Trophoblast cell (in vitro differentiated cells and primary cell): ENCODE results near the gene KTN1.

Experiments used
- DNase-seq, 2 donors: peaks; one replicate each; pipeline ENCODE4 v3.0.0-alpha.2; 2016
- H2AFZ ChIP-seq: 2 replicates; pipeline ENCODE4 v1.6.1; 2013; ENCODE audit warnings: low read length, moderate library complexity, mild to moderate bottlenecking; ENCODE audit not compliant: insufficient read depth, poor library complexity
- H2AK5ac ChIP-seq: 2 replicates; pipeline ENCODE4 v1.6.1; 2013; ENCODE audit warnings: mild to moderate bottlenecking, low read length
- H2BK120ac ChIP-seq: 2 replicates; pipeline ENCODE4 v1.6.1; 2013; ENCODE audit warnings: low read length, mild to moderate bottlenecking, moderate library complexity; ENCODE audit not compliant: insufficient read depth, poor library complexity
- H2BK12ac ChIP-seq: 2 replicates; pipeline ENCODE4 v1.6.1; 2013; ENCODE audit warnings: mild to moderate bottlenecking, low read length, moderate library complexity
- H2BK5ac ChIP-seq: 2 replicates; pipeline ENCODE4 v1.6.1; 2013; ENCODE audit warnings: low read length, low read depth, moderate library complexity, mild to moderate bottlenecking; ENCODE audit not compliant: poor library complexity
- H3K14ac ChIP-seq: 2 replicates; pipeline ENCODE4 v1.6.1; 2013; ENCODE audit warnings: mild to moderate bottlenecking, low read length
- H3K18ac ChIP-seq: 2 replicates; pipeline ENCODE4 v1.6.1; 2013; ENCODE audit warnings: mild to moderate bottlenecking, low read length
- H3K23ac ChIP-seq: 2 replicates; pipeline ENCODE4 v1.6.1; 2013; ENCODE audit warnings: low read length
- H3K27ac ChIP-seq: 2 replicates; pipeline ENCODE4 v1.5.1; 2013; ENCODE audit warnings: low read depth, mild to moderate bottlenecking, inconsistent platforms, low read length, moderate library complexity
- H3K27me3 ChIP-seq: 2 replicates; pipeline ENCODE4 v1.6.1; 2013; ENCODE audit warnings: inconsistent platforms, mild to moderate bottlenecking, low read length, moderate library complexity; ENCODE audit not compliant: insufficient read depth
- H3K36me3 ChIP-seq, 2 experiments: 1 replicate in 1 of 2; 2 replicates in 1 of 2; pipeline ENCODE4 v1.6.1; 2013; ENCODE audit warnings: low read length in 2 of 2, mild to moderate bottlenecking in 2 of 2, moderate library complexity in 1 of 2; ENCODE audit not compliant: insufficient read depth in 2 of 2, control insufficient read depth in 1 of 2
- H3K4ac ChIP-seq: 2 replicates; pipeline ENCODE4 v1.6.1; 2013; ENCODE audit warnings: low read depth, mild to moderate bottlenecking, low read length, moderate library complexity
- H3K4me1 ChIP-seq, 2 experiments: 1 replicate in 1 of 2; 2 replicates in 1 of 2; pipeline ENCODE4 v1.6.1; 2013; ENCODE audit warnings: low read length in 2 of 2, mild to moderate bottlenecking in 2 of 2, moderate library complexity in 1 of 2; ENCODE audit not compliant: insufficient read depth in 2 of 2, control insufficient read depth in 1 of 2
- H3K4me2 ChIP-seq: 2 replicates; pipeline ENCODE4 v1.6.1; 2013; ENCODE audit warnings: inconsistent platforms, mild to moderate bottlenecking, low read length, moderate library complexity
- H3K4me3 ChIP-seq: 2 replicates; pipeline ENCODE4 v1.5.1; 2013; ENCODE audit warnings: mild to moderate bottlenecking, low read depth, low read length, inconsistent platforms
- H3K79me1 ChIP-seq: one replicate; pipeline ENCODE4 v1.6.1; 2013; ENCODE audit warnings: low read length
- H3K79me2 ChIP-seq: 2 replicates; pipeline ENCODE4 v1.6.1; 2013; ENCODE audit warnings: low read length, mild to moderate bottlenecking; ENCODE audit not compliant: control insufficient read depth, insufficient read depth, poor library complexity
- H3K9ac ChIP-seq: 2 replicates; pipeline ENCODE4 v1.6.1; 2013; ENCODE audit warnings: mild to moderate bottlenecking, low read length
- H3K9me3 ChIP-seq: 2 replicates; pipeline ENCODE4 v1.6.1; 2013; ENCODE audit warnings: low read depth, mild to moderate bottlenecking, control low read depth, inconsistent platforms, low read length; ENCODE audit not compliant: insufficient read depth
- H4K12ac ChIP-seq: 2 replicates; pipeline ENCODE4 v1.6.1; 2013; ENCODE audit warnings: low read depth, mild to moderate bottlenecking, low read length, moderate library complexity
- H4K8ac ChIP-seq: 2 replicates; pipeline ENCODE4 v1.6.1; 2013; ENCODE audit warnings: low read depth, mild to moderate bottlenecking, low read length, moderate library complexity
- H4K91ac ChIP-seq: one replicate; pipeline ENCODE4 v1.6.1; 2013; ENCODE audit warnings: low read depth, mild to moderate bottlenecking, low read length, moderate library complexity
- WGBS: extraction: QIAGEN DNeasy Blood & Tissue Kit; methylation state at CpG from one replicate; pipeline ENCODE4 v1.1.7; 2013; ENCODE audit warnings: missing lambda C conversion rate; ENCODE audit not compliant: insufficient read length, insufficient coverage; ENCODE audit errors: extremely low coverage; 5-methylcytosine and 5-hydroxymethylcytosine counted together

Gene KTN1

DNA sequence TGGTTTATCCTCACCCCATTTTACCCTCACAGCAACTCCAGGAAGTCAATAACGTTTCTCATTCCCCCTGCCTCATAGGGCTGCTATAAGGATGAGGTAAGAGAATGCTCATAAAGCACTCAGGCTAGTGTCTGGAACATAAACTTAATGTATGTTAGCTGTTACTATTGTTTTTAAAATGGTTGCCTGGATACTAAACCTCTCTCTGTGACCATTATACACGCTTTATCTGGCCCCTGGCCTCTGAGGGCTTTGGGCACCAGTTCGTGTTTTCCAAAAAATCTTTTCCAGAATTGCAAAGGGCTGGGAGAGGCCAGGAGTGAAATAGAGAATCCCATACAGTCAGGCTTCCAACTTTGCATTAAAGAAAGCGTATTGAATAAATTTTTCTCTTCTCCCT, 113.9 kb downstream of the KTN1 start:
- Histone ChIP-seq H2AK5ac (no peak overlapping the region), H3K23ac (no peak overlapping the region), H3K79me1 (peaks cover 2% of the 10 kb centered on the region), H2BK120ac (no peak overlapping the region), H3K4me1 (peaks cover 0 to 3% of the 10 kb centered on the region in 2 experiments), H3K14ac (no peak overlapping the region), H2BK5ac (no peak overlapping the region), H4K12ac (no peak overlapping the region), H3K4me3 (no peak overlapping the region), H3K36me3 (no peaks in the 10 kb centered on the region), H4K8ac (no peak overlapping the region), H2BK12ac (no peak overlapping the region), H2AFZ (no peak overlapping the region), H3K27me3 (no peaks in the 10 kb centered on the region), H3K9ac (no peak overlapping the region), H3K4ac (no peak overlapping the region), H4K91ac (no peak overlapping the region), H3K18ac (no peak overlapping the region), H3K9me3 (no peaks in the 10 kb centered on the region), H3K79me2 (no peaks in the 10 kb centered on the region), H3K4me2 (no peak overlapping the region), H3K27ac (no peak overlapping the region)
- no peak for DNase-seq
- WGBS: no CpG with 5 or more reads among the region's 4 CpGs

- Histone ChIP-seq H3K9ac (no peak overlapping the region), H3K18ac (no peak overlapping the region), H3K27ac (no peak overlapping the region), H3K4me2 (no peak overlapping the region), H4K12ac (no peak overlapping the region), H3K79me1 (peaks cover 2% of the 10 kb centered on the region), H3K9me3 (no peaks in the 10 kb centered on the region), H3K4ac (no peak overlapping the region), H2AFZ (no peak overlapping the region), H3K27me3 (no peaks in the 10 kb centered on the region), H2BK12ac (no peak overlapping the region), H3K36me3 (no peaks in the 10 kb centered on the region), H3K79me2 (no peaks in the 10 kb centered on the region), H4K91ac (no peak overlapping the region), H3K14ac (no peak overlapping the region), H3K4me3 (no peak overlapping the region), H2AK5ac (no peak overlapping the region), H4K8ac (no peak overlapping the region), H3K23ac (no peak overlapping the region), H2BK5ac (no peak overlapping the region), H3K4me1 (peaks cover 0 to 6% of the 10 kb centered on the region in 2 experiments), H2BK120ac (no peak overlapping the region)
- peak; percentile 53 to 81 for DNase-seq
- no CpG with 5 or more reads among the region's 5 CpGs for WGBS
Measured at GRCh38 chr14:55697414-55697861, 117.4 kb downstream of the KTN1 start.

GRCh38 chr14:55698051-55698450, 118.0 kb downstream of the KTN1 start:
- no CpG with 5 or more reads among the region's 4 CpGs for WGBS
- no peak overlapping the region for H3K9ac ChIP-seq
- H3K18ac ChIP-seq: no peak overlapping the region
- no peak overlapping the region for H2BK120ac ChIP-seq
- H2BK5ac ChIP-seq: no peak overlapping the region
- no peak overlapping the region for H3K14ac ChIP-seq
- H3K27me3 ChIP-seq: no peaks in the 10 kb centered on the region
- no peak overlapping the region for H2AK5ac ChIP-seq
- no peak overlapping the region for H4K91ac ChIP-seq
- no peaks in the 10 kb centered on the region for H3K36me3 ChIP-seq
- H3K79me1 ChIP-seq: peaks cover 2% of the 10 kb centered on the region
- H3K27ac ChIP-seq: no peak overlapping the region
- no peak overlapping the region for H3K23ac ChIP-seq
- H3K4ac ChIP-seq: no peak overlapping the region
- H3K9me3 ChIP-seq: no peaks in the 10 kb centered on the region
- no peak overlapping the region for H3K4me2 ChIP-seq
- no peak for DNase-seq
- H4K8ac ChIP-seq: no peak overlapping the region
- H2BK12ac ChIP-seq: no peak overlapping the region
- no peak overlapping the region for H3K4me3 ChIP-seq
- no peaks in the 10 kb centered on the region for H3K79me2 ChIP-seq
- H4K12ac ChIP-seq: no peak overlapping the region
- no peak overlapping the region for H2AFZ ChIP-seq
- H3K4me1 ChIP-seq: peaks cover 0 to 6% of the 10 kb centered on the region in 2 experiments

- WGBS: no CpG with 5 or more reads among the region's 7 CpGs
- H2BK120ac ChIP-seq: no peak overlapping the region
- H2BK12ac ChIP-seq: no peak overlapping the region
- no peak overlapping the region for H2AK5ac ChIP-seq
- H3K9ac ChIP-seq: no peak overlapping the region
- H3K18ac ChIP-seq: no peak overlapping the region
- H3K23ac ChIP-seq: no peak overlapping the region
- no peak overlapping the region for H3K4me3 ChIP-seq
- DNase-seq: peak; percentile 76 to 93
- H3K9me3 ChIP-seq: no peaks in the 10 kb centered on the region
- no peaks in the 10 kb centered on the region for H3K27me3 ChIP-seq
- no peak overlapping the region for H3K27ac ChIP-seq
- H4K91ac ChIP-seq: no peak overlapping the region
- no peak overlapping the region for H2AFZ ChIP-seq
- peaks cover 2% of the 10 kb centered on the region for H3K79me1 ChIP-seq
- H3K4me1 ChIP-seq: peaks cover 0 to 6% of the 10 kb centered on the region in 2 experiments
- no peak overlapping the region for H3K14ac ChIP-seq
- H3K4ac ChIP-seq: no peak overlapping the region
- H3K36me3 ChIP-seq: no peaks in the 10 kb centered on the region
- H3K4me2 ChIP-seq: no peak overlapping the region
- no peak overlapping the region for H2BK5ac ChIP-seq
- no peak overlapping the region for H4K8ac ChIP-seq
- H3K79me2 ChIP-seq: no peaks in the 10 kb centered on the region
- no peak overlapping the region for H4K12ac ChIP-seq
Measured at GRCh38 chr14:55699131-55700057, 119.4 kb downstream of the KTN1 start.
